ENCODE results near the gene PRKD3.

- TF ChIP-seq CTCF (IDR thresholded peaks at IDR 0.05) = no peak
- TF ChIP-seq OVOL2 (CRISPR knock-in tag; IDR thresholded peaks at IDR 0.05; ENCODE audit: borderline replicate concordance) = no peak
- TF ChIP-seq USF2 (CRISPR knock-in tag; IDR thresholded peaks at IDR 0.05) = no peak
- TF ChIP-seq FOXK1 (CRISPR knock-in tag; IDR thresholded peaks at IDR 0.05) = no peak
- TF ChIP-seq ZBTB21 (CRISPR knock-in tag; IDR thresholded peaks at IDR 0.05; ENCODE audit: borderline replicate concordance) = no peak
- TF ChIP-seq MXD4 (CRISPR knock-in tag; IDR thresholded peaks at IDR 0.05; ENCODE audit: borderline replicate concordance) = no peak
These were observed 42.7 kb upstream of the PRKD3 start for GRCh38 chr2:37367310-37367709.
